ENCODE data around the gene ABCA13. TPM values are rescaled to one million over a fixed set of nuclear protein-coding genes. Genes with fewer than 3 reads are reported as not detected.

Gene ABCA13
- total and polyA plus RNA-seq, 2 donors from 2014 or later, result 0.62 to 6.0 TPM

DNA sequence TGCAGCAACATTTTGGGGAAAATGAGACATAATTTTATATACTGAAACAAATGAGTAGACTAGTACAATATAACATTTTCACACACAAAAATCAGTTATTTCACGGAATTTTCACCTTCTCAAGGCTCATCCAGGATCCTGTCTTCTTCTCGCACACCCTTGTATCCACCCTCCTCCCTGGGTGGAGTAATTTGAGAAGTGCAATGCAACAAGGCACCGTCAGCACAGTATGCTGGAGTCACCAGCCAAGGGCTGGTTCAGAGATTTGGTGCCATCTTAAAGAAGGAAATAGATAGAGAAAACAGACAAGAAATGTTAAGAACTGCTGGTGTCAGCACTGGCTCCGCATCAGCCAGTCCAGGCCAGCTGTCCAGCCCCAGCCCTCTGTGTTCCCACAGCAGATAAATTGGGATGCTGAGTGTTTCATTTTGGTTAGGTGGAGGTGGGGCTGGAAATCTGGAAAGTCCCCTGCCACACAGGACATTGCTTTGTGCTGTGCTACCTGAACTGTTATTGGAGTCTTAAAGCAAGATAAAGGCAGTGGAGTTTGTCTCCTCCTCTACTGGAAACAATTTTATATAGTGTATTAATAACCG is 176.1 kb downstream of the ABCA13 start:
- no peaks in the 10 kb centered on the region for H3K9me3 ChIP-seq (ENCODE audit: control insufficient read depth in 2 of 3, insufficient read depth in 1 of 3, low read length in 3 of 3)
- no peak overlapping the region for H3K9ac ChIP-seq (ENCODE audit: low read length in 3 of 3)
- no peak for DNase-seq
- FAIRE-seq, result no peak
- no peak overlapping the region for H3K4me3 ChIP-seq (ENCODE audit: low read length in 3 of 3)
- TF ChIP-seq, protein P1, sequence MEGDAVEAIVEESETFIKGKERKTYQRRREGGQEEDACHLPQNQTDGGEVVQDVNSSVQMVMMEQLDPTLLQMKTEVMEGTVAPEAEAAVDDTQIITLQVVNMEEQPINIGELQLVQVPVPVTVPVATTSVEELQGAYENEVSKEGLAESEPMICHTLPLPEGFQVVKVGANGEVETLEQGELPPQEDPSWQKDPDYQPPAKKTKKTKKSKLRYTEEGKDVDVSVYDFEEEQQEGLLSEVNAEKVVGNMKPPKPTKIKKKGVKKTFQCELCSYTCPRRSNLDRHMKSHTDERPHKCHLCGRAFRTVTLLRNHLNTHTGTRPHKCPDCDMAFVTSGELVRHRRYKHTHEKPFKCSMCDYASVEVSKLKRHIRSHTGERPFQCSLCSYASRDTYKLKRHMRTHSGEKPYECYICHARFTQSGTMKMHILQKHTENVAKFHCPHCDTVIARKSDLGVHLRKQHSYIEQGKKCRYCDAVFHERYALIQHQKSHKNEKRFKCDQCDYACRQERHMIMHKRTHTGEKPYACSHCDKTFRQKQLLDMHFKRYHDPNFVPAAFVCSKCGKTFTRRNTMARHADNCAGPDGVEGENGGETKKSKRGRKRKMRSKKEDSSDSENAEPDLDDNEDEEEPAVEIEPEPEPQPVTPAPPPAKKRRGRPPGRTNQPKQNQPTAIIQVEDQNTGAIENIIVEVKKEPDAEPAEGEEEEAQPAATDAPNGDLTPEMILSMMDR (IDR thresholded peaks at IDR 0.05; ENCODE audit: borderline replicate concordance, extremely low read depth, insufficient read depth), result no peak
- intact Hi-C loops (cut with DNase I), result no loop called here
- no peaks in the 10 kb centered on the region for H3K4me1 ChIP-seq (ENCODE audit: control insufficient read depth in 2 of 3, insufficient read depth in 2 of 3, low read depth in 1 of 3, low read length in 3 of 3)
- no peak overlapping the region for H3K27ac ChIP-seq (ENCODE audit: low read depth in 2 of 2, low read length in 2 of 2)
- H3K27me3 ChIP-seq (ENCODE audit: control insufficient read depth, insufficient read depth, low read length), result no peaks in the 10 kb centered on the region
- H3K36me3 ChIP-seq (ENCODE audit: control insufficient read depth in 2 of 3, insufficient read depth in 3 of 3, low read length in 3 of 3), result no peaks in the 10 kb centered on the region

DNA sequence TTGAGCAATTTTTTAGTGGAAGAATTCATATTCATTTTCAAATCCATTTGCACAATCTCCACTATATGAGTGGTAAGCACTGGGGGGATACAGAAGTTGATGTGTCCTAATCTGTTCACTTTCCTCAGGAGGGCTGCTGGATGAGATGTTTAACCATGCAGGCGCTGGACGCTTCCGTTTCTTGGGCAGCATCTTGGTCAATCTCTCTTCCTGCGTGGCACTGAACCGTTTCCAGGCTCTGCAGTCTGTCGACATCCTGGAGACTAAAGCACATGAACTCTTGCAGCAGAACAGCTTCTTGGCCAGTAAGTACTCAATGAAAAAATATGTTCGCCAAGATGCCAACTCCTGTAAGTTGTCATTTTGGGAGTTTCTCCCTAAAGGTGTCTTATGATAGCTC is 179.3 kb downstream of the ABCA13 start:
- no peaks in the 10 kb centered on the region for H3K4me1 ChIP-seq (ENCODE audit: control insufficient read depth in 2 of 3, insufficient read depth in 2 of 3, low read depth in 1 of 3, low read length in 3 of 3)
- H3K36me3 ChIP-seq (ENCODE audit: control insufficient read depth in 2 of 3, insufficient read depth in 3 of 3, low read length in 3 of 3), result no peaks in the 10 kb centered on the region
- H3K4me3 ChIP-seq (ENCODE audit: low read length in 3 of 3), result no peak overlapping the region
- no peak overlapping the region for H3K27ac ChIP-seq (ENCODE audit: low read depth in 2 of 2, low read length in 2 of 2)
- FAIRE-seq, result no peak
- no peaks in the 10 kb centered on the region for H3K27me3 ChIP-seq (ENCODE audit: control insufficient read depth, insufficient read depth, low read length)
- no peaks in the 10 kb centered on the region for H3K9me3 ChIP-seq (ENCODE audit: control insufficient read depth in 2 of 3, insufficient read depth in 1 of 3, low read length in 3 of 3)
- no peak for DNase-seq
- H3K9ac ChIP-seq (ENCODE audit: low read length in 3 of 3), result no peak overlapping the region
- TF ChIP-seq, protein P1 (IDR thresholded peaks at IDR 0.05; ENCODE audit: borderline replicate concordance, extremely low read depth, insufficient read depth), result no peak
- intact Hi-C loops (cut with DNase I), result no loop called here

DNA sequence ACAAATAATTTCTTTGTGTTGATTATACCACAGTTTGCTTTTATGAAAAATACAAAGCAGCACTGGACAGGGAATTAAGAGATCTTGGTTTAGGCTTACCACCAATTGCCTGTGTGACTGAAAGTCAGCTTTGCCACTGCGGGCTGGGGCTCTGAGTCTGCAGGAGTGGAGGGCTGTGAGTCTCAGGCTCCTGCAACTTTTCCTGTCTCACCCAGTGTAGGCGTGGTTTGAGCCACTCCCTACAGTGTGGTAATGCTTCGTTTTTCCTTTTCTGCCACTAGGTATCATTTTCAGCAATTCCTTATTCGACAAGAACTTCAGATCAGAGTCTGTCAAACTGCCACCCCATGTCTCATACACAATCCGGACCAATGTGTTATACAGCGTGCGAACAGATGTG is 180.6 kb downstream of the ABCA13 start:
- DNase-seq, result no peak
- H3K4me1 ChIP-seq (ENCODE audit: control insufficient read depth in 2 of 3, insufficient read depth in 2 of 3, low read depth in 1 of 3, low read length in 3 of 3), result no peaks in the 10 kb centered on the region
- no peak for FAIRE-seq

More for the DNA sequence above, 180.6 kb downstream of the ABCA13 start:
- Histone ChIP-seq H3K4me3 (ENCODE audit: low read length in 3 of 3) (no peak overlapping the region), H3K9ac (ENCODE audit: low read length in 3 of 3) (no peak overlapping the region), H3K9me3 (ENCODE audit: control insufficient read depth in 2 of 3, insufficient read depth in 1 of 3, low read length in 3 of 3) (no peaks in the 10 kb centered on the region), H3K36me3 (ENCODE audit: control insufficient read depth in 2 of 3, insufficient read depth in 3 of 3, low read length in 3 of 3) (no peaks in the 10 kb centered on the region), H3K27ac (ENCODE audit: low read depth in 2 of 2, low read length in 2 of 2) (no peak overlapping the region), H3K27me3 (ENCODE audit: control insufficient read depth, insufficient read depth, low read length) (no peaks in the 10 kb centered on the region)
- intact Hi-C loops (cut with DNase I), result no loop called here
- TF ChIP-seq, protein P1 (IDR thresholded peaks at IDR 0.05; ENCODE audit: borderline replicate concordance, extremely low read depth, insufficient read depth), result no peak
